Measurements from ENCODE around the gene TESK2.
"Not testable (repeated sequence)": the region's sequence is repeated elsewhere in the genome, so short reads cannot be mapped to it uniquely, and the experiment has no call there.

Gene TESK2

DNA sequence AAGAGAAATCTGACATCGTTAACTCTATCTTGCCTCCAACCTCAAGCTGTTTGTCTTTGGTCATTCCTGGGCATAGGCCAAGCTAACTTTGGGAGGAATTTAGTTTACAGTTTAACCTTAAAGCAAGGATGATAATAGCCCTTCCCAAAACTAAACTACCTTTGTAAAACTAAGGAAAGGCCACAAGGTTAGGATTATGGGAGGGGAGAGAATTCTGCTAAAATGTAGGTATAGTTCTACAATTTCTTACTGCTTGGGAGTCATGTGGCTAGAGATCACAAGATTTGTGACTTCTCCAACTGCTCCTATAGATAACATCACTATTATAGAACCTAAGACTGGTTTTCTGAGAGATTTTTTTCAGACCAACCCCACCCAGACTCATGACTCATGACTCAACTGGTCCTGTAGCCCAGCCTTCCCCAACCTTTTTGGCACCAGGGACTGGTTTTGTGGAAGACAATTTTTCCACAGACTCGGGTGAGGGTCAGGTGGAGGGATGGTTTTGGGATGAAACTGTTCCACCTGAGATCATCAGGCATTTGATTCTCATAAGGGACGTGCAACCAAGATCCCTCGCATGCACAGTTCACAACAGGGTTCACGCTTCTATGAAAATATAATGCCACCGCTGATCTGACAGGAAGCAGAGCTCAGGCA lies 80.0 kb downstream of the TESK2 start:
- DNase-seq, result no peak

DNA sequence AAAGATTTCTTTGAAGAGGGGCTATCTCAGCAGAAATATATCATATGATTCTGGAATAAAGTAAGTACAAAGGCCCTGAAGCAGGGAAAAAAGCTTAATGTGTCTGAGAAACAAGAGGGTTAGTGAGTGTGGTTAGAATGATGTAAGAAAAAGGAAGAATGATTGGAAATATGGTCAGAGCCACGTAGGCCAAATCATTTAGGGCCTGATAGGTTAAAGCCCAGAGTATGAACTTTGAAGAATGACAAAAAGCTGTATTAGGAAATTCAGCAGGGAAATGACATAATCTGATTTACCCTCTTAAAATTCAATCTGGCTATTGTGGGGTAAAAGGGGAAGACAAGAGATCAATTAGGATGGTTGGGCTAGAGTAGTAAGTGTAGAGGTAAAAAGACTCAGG lies 81.7 kb downstream of the TESK2 start:
- DNase-seq, result no peak

DNA sequence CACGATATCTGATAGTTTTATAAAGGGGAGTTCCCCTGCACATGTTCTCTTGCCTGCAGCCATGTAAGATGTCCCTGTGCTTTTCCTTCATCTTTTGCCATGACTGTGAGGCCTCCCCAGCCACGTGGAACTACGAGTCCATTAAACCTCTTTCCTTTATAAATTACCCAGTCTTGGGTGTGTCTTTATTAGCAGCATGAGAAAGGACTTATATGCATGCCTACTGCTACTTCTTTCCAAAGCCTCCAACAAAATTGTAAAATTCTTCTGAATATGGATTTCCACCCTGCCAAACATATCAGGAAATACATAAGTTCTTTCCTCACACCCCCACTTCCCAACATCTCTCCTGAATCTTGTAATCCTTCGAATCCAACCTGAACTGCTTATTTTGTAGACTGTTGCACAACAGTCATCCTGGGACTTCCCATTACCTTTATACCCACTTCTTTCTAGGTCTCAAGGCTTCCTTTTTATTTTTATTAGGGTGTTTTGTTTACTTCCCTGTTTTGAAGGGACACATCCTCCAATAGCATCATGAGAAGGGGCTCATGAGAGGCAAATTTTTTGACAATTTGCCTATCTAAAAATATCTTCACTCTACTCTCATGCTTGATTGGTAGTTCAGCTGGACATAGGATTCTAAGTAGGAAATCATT lies 83.2 kb downstream of the TESK2 start:
- DNase-seq, result no peak

DNA sequence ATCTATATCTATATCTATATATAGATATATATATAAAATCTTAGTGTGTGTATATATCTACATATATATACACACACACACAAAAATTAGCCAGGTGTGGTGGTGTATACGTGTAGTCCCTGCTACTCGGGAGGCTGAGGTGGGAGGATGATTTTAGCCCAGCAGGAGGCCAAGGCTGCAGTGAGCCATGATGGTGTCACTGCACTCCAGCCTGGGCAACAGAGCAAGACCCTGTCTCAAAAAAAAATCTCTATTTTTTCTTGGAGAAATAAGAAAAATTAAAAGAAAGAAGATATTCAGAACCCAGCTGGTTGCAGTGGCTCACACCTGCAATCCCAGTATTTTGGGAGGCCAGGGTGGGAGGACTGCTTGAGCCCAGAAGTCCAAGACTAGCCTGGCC lies 85.3 kb downstream of the TESK2 start:
- no peak for DNase-seq

- no peak for DNase-seq
These were observed 87.2 kb downstream of the TESK2 start for GRCh38 chr1:45403718-45404117.

DNA sequence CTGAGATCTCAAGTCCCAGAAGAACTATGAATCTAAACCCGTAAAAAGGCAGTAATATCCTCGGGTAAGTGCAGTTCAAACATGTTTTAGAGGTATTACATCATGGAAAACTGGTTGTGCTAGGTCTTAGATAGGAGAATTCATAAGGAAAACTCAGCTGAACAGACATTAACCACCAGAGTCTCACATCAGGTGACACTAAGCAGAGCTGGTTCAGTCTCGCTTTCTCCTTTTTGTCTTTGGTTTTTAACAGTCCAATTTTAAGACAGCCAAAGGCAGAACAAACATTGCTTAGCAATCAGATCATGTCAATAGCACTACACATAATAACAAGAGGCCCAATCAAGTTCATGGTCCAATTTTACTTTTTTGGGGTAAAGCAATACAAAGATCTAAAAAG lies 87.7 kb downstream of the TESK2 start:
- DNase-seq, result no peak

DNA sequence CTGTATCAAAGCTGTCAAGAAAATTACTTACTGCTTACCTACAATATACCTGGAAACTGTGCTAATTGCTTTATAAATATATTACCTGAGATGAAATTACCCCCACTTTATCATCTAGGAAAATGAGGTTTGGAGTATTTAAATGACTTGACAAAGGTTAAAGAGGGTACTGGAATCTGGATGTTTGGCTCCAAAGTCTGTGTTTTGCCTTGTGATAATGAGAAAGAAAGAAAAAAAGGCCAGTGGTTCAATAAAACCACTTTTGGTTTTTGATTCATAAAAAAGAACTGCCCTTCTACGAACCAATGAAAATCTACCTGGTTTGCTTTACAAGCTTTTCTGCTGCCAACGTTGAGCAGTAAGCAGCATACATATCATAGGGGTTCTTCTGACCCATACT lies 89.4 kb downstream of the TESK2 start:
- DNase-seq, result no peak

- no peak for DNase-seq
These were observed 90.9 kb downstream of the TESK2 start for GRCh38 chr1:45400049-45400448.

- DNase-seq, result no peak
These were observed 93.7 kb downstream of the TESK2 start for GRCh38 chr1:45397285-45397684.

- no peak for DNase-seq
These were observed 95.4 kb downstream of the TESK2 start for GRCh38 chr1:45395582-45395981.

GRCh38 chr1:45395051-45395450 lies 95.9 kb downstream of the TESK2 start:
- DNase-seq, result no peak

GRCh38 chr1:45394342-45394741 lies 96.6 kb downstream of the TESK2 start:
- no peak for DNase-seq

GRCh38 chr1:45393718-45394302 lies 97.2 kb downstream of the TESK2 start:
- no peak for DNase-seq

GRCh38 chr1:45386219-45386618 lies 104.7 kb downstream of the TESK2 start:
- no peak for DNase-seq

DNA sequence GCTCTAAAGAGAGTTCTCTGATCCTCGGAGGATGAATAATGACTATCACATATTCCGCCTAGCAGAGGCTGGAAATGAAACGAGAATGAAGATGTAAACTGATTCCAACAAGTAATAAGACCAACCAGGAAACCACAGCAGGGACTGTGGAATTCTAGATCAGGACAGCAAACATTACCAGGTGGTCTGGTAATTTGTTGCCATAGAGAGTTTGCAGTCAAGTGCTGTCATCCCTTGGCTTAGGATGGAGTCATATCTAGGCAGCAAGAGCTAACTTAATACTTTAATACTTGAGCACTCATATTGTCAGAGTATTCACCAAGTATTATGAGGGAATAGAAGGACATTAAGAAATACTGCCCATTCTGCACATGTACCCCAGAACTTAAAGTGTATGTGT lies 105.7 kb downstream of the TESK2 start:
- DNase-seq, result peak; percentile 2 to 44

DNA sequence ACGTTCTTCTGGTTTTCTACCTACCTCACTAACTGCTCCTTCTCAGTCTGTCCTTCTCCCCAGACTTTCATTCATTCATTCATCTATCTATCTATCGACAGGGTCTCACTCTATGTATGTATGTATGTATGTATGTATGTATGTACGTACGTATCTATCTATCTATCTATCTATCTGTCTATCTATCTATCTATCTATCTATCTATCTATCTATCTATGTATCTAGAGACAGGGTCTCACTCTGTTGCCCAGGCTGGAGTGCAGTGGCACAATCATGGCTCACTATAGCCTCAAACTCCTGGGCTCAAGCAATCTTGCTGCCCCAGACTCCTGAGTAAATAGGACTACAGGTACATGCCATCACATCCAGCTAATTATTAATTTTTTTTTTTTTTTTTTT lies 106.8 kb downstream of the TESK2 start:
- not testable (repeated sequence) for DNase-seq

- DNase-seq, result no peak
These were observed 107.8 kb downstream of the TESK2 start for GRCh38 chr1:45383191-45383590.

GRCh38 chr1:45381243-45381642 lies 109.7 kb downstream of the TESK2 start:
- no peak for DNase-seq

DNA sequence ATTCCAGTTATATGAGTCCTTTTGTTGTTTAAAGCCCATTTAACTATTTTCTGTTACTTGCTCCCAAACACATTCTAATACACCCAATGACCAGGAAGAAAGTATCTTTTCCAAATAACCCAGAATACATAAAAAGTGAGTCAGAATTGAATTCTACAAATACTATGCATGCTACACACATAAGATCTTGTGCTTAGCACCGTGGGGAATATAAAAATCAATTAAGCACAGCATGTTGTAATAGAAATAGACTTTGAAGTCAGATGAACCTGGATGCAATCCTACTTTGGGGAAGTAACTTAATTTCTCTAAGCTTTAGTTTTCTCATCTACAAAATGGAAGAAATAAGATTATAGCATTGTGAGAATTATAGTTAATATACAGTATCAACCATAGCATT lies 110.2 kb downstream of the TESK2 start:
- DNase-seq, result no peak

GRCh38 chr1:45380125-45380524 lies 110.8 kb downstream of the TESK2 start:
- no peak for DNase-seq

- no peak for DNase-seq
These were observed 111.4 kb downstream of the TESK2 start for GRCh38 chr1:45379524-45379923.

GRCh38 chr1:45378184-45378583 lies 112.8 kb downstream of the TESK2 start:
- DNase-seq, result no peak

GRCh38 chr1:45375104-45376090 lies 115.6 kb downstream of the TESK2 start:
- DNase-seq, result no peak
